Glutamatergic neuron (in vitro differentiated cells): ENCODE measurements around the gene GLI3. TPM values are rescaled to one million over a fixed set of nuclear protein-coding genes. Genes with fewer than 3 reads are reported as not detected.
"Not testable (repeated sequence)": the region's sequence is repeated elsewhere in the genome, so short reads cannot be mapped to it uniquely, and the experiment has no call there.

Experiments used
- DNase-seq: peaks from one replicate; pipeline ENCODE4 v3.0.0; 2022
- H3K27ac Mint-ChIP-seq: one replicate; pipeline ENCODE4 v1.8.0; 2020; ENCODE audit warnings: mild to moderate bottlenecking, mixed read lengths, inconsistent platforms; ENCODE audit not compliant: unreplicated experiment
- H3K27me3 Mint-ChIP-seq: one replicate; pipeline ENCODE4 v1.8.0; 2020; ENCODE audit warnings: mild to moderate bottlenecking, moderate library complexity, mixed read lengths, inconsistent platforms; ENCODE audit not compliant: unreplicated experiment
- H3K36me3 Mint-ChIP-seq: one replicate; pipeline ENCODE4 v1.8.0; 2020; ENCODE audit warnings: mild to moderate bottlenecking, mixed read lengths, inconsistent platforms; ENCODE audit not compliant: unreplicated experiment
- H3K4me1 Mint-ChIP-seq: one replicate; pipeline ENCODE4 v1.8.0; 2020; ENCODE audit warnings: mild to moderate bottlenecking, low read depth, mixed read lengths, inconsistent platforms; ENCODE audit not compliant: unreplicated experiment
- H3K4me3 Mint-ChIP-seq: one replicate; pipeline ENCODE4 v1.8.0; 2020; ENCODE audit warnings: mild to moderate bottlenecking, mixed read lengths, inconsistent platforms; ENCODE audit not compliant: unreplicated experiment
- H3K9me3 Mint-ChIP-seq: one replicate; pipeline ENCODE4 v1.8.0; 2020; ENCODE audit warnings: mild to moderate bottlenecking, moderate library complexity, mixed read lengths, inconsistent platforms; ENCODE audit not compliant: unreplicated experiment
- CTCF ChIP-seq: fragments of 200-600 bp; sonication (generic); IDR thresholded peaks from one replicate; pipeline ENCODE4 v1.5.0; 2021; ENCODE audit not compliant: partially characterized antibody, unreplicated experiment
- total RNA-seq: library from RNA; stranded (reverse); fragmentation: NEBNext Ultra II Directional; extraction: Animal tissue kit (Norgen Biotek cat#: 25700); gene quantifications from one replicate; pipeline ENCODE4 v1.2.1, GENCODE V29; 2021; ENCODE audit not compliant: unreplicated experiment

The GLI3 gene
- total RNA-seq, 1 donor from 2014 or later: 2.9 TPM

- no peak overlapping the region for H3K27ac Mint-ChIP-seq
- H3K36me3 Mint-ChIP-seq: no peaks in the 10 kb centered on the region
- no peaks in the 10 kb centered on the region for H3K9me3 Mint-ChIP-seq
- H3K27me3 Mint-ChIP-seq: no peaks in the 10 kb centered on the region
- no peak overlapping the region for H3K4me3 Mint-ChIP-seq
- DNase-seq: no peak
- H3K4me1 Mint-ChIP-seq: no peaks in the 10 kb centered on the region
- TF ChIP-seq CTCF: no peak
Observed at GRCh38 chr7:42211938-42212337, 25.1 kb downstream of the GLI3 start.

GRCh38 chr7:42210779-42211178 lies 26.2 kb downstream of the GLI3 start:
- Mint-ChIP-seq H3K27me3 (no peaks in the 10 kb centered on the region), H3K27ac (no peak overlapping the region), H3K36me3 (no peaks in the 10 kb centered on the region), H3K9me3 (no peaks in the 10 kb centered on the region), H3K4me3 (no peak overlapping the region), H3K4me1 (no peaks in the 10 kb centered on the region)
- no peak for TF ChIP-seq CTCF
- no peak for DNase-seq

- H3K4me1 Mint-ChIP-seq: no peaks in the 10 kb centered on the region
- no peak overlapping the region for H3K27ac Mint-ChIP-seq
- H3K36me3 Mint-ChIP-seq: no peaks in the 10 kb centered on the region
- H3K4me3 Mint-ChIP-seq: no peak overlapping the region
- H3K27me3 Mint-ChIP-seq: no peaks in the 10 kb centered on the region
- no peak for DNase-seq
- TF ChIP-seq CTCF: no peak
- no peaks in the 10 kb centered on the region for H3K9me3 Mint-ChIP-seq
Observed at GRCh38 chr7:42210333-42210732, 26.7 kb downstream of the GLI3 start.

- not testable (repeated sequence) for H3K4me3 Mint-ChIP-seq, H3K27me3 Mint-ChIP-seq, DNase-seq, H3K27ac Mint-ChIP-seq, H3K9me3 Mint-ChIP-seq, H3K36me3 Mint-ChIP-seq, H3K4me1 Mint-ChIP-seq
Observed at GRCh38 chr7:42209085-42209484, 27.9 kb downstream of the GLI3 start.

GRCh38 chr7:42208572-42208971 lies 28.4 kb downstream of the GLI3 start:
- Mint-ChIP-seq H3K36me3 (no peaks in the 10 kb centered on the region), H3K4me1 (no peaks in the 10 kb centered on the region), H3K9me3 (no peaks in the 10 kb centered on the region), H3K27ac (no peak overlapping the region), H3K27me3 (no peaks in the 10 kb centered on the region), H3K4me3 (no peak overlapping the region)
- DNase-seq: no peak
- no peak for TF ChIP-seq CTCF

GRCh38 chr7:42207420-42207819 lies 29.6 kb downstream of the GLI3 start:
- Mint-ChIP-seq H3K27ac (no peak overlapping the region), H3K9me3 (no peaks in the 10 kb centered on the region), H3K4me1 (no peaks in the 10 kb centered on the region), H3K27me3 (no peaks in the 10 kb centered on the region), H3K36me3 (no peaks in the 10 kb centered on the region), H3K4me3 (no peak overlapping the region)
- no peak for TF ChIP-seq CTCF
- no peak for DNase-seq
